ENCODE results near the gene UTY. TPM values are rescaled to one million over a fixed set of nuclear protein-coding genes. Genes with fewer than 3 reads are reported as not detected.

The UTY gene
- total and polyA plus RNA-seq, 2 of the 8 experiments (the other 6 are each of a cell fraction or from before 2014, with no cell fraction given) = 7.2 to 20.4 TPM

- H2AK5ac ChIP-seq (ENCODE audit: low read depth, low read length) = no peak overlapping the region
- no peak overlapping the region for H3K4me2 ChIP-seq (ENCODE audit: insufficient read depth in 1 of 2, low read depth in 2 of 2, low read length in 2 of 2)
- no peak overlapping the region for H3K14ac ChIP-seq (ENCODE audit: insufficient read length)
- DNase-seq (ENCODE audit: low read depth in 1 of 2, low spot score in 2 of 2) = no peak
- no peak overlapping the region for H3K27ac ChIP-seq (ENCODE audit: low read depth, low read length)
- H2BK120ac ChIP-seq (replicated peaks; ENCODE audit: low read depth, low read length) = no peak overlapping the region
- H3K56ac ChIP-seq (replicated peaks; ENCODE audit: insufficient read length, low read depth, low read length) = no peak overlapping the region
- no peak overlapping the region for H4K91ac ChIP-seq (replicated peaks; ENCODE audit: insufficient read length, low read length)
- no peaks in the 10 kb centered on the region; a peak in 1 of 8 replicates for H3K36me3 ChIP-seq (ENCODE audit: control insufficient read depth in 2 of 4, insufficient read depth in 4 of 4, low read length in 3 of 4)
- H3K9ac ChIP-seq (replicated peaks in 1 of 4; ENCODE audit: extremely low read depth in 1 of 4, low read depth in 3 of 4, low read length in 3 of 4) = no peak overlapping the region
- H3K4ac ChIP-seq (replicated peaks; ENCODE audit: insufficient read length, low read depth, low read length) = no peak overlapping the region
- ChIA-PET CTCF (ENCODE audit: partially characterized antibody) (no interaction called here), POLR2A (ENCODE audit: partially characterized antibody) (no interaction called here)
- no peak overlapping the region for H2BK15ac ChIP-seq (ENCODE audit: low read length)
- H3K79me2 ChIP-seq (ENCODE audit: control insufficient read depth in 1 of 2, insufficient read depth in 2 of 2, low read length in 2 of 2) = no peaks in the 10 kb centered on the region
- no peak for TF ChIP-seq RXRA (IDR thresholded peaks at IDR 0.05; ENCODE audit: insufficient read depth, low read depth, low read length)
- no peak for TF ChIP-seq EZH2 (IDR thresholded peaks at IDR 0.05; ENCODE audit: low read depth, low read length, severe bottlenecking)
- TF ChIP-seq ASH2L (IDR thresholded peaks at IDR 0.05; ENCODE audit: low read length) = no peak
- no peak for TF ChIP-seq EGR1 (IDR thresholded peaks at IDR 0.05; ENCODE audit: borderline replicate concordance, low read depth, low read length)
- no peak for TF ChIP-seq JUN (IDR thresholded peaks at IDR 0.05; ENCODE audit: low read depth, low read length)
- no peak for TF ChIP-seq GABPA (IDR thresholded peaks at IDR 0.05; ENCODE audit: borderline replicate concordance, insufficient read depth, low read length)
- TF ChIP-seq MAFK (IDR thresholded peaks at IDR 0.05; ENCODE audit: low read depth, low read length) = no peak
- TF ChIP-seq KDM4A (IDR thresholded peaks at IDR 0.05; ENCODE audit: low read depth, low read length, severe bottlenecking) = no peak
- no peak for TF ChIP-seq NRF1 (IDR thresholded peaks at IDR 0.05; ENCODE audit: low read depth, low read length)
- TF ChIP-seq SAP30 (IDR thresholded peaks at IDR 0.05; ENCODE audit: insufficient read depth, insufficient replicate concordance, low read length) = no peak
- no peak for TF ChIP-seq SIRT6 (IDR thresholded peaks at IDR 0.05; ENCODE audit: low read length)
- TF ChIP-seq CHD1 (IDR thresholded peaks at IDR 0.05; ENCODE audit: low read depth, low read length) = no peak
- H3K4me3 ChIP-seq (ENCODE audit: extremely low read depth in 1 of 4, insufficient read depth in 2 of 4, low read depth in 3 of 4, low read length in 4 of 4) = no peak overlapping the region
- H2BK5ac ChIP-seq (ENCODE audit: low read depth, low read length) = no peak overlapping the region
- H4K8ac ChIP-seq (ENCODE audit: extremely low read depth, insufficient read depth, low read length) = no peak overlapping the region
- no peaks in the 10 kb centered on the region for H3K9me3 ChIP-seq (ENCODE audit: insufficient read depth in 2 of 2, low read depth in 1 of 2, low read length in 1 of 2)
- H2BK20ac ChIP-seq (ENCODE audit: low read length) = no peak overlapping the region
- H3K4me1 ChIP-seq (replicated peaks in 1 of 4; ENCODE audit: control insufficient read depth in 3 of 4, insufficient read depth in 4 of 4, low read length in 3 of 4) = no peaks in the 10 kb centered on the region
- H3K18ac ChIP-seq (ENCODE audit: extremely low read depth, low read length) = no peak overlapping the region
- no peak overlapping the region for H3K23ac ChIP-seq (ENCODE audit: insufficient read length)
- H3K79me1 ChIP-seq (ENCODE audit: low read depth, low read length) = no peaks in the 10 kb centered on the region
- H2AFZ ChIP-seq (ENCODE audit: low read length) = no peak overlapping the region
- no peak overlapping the region for H4K5ac ChIP-seq (ENCODE audit: insufficient read length, low read depth, low read length)
- H3K23me2 ChIP-seq (ENCODE audit: low read depth, low read length) = no peaks in the 10 kb centered on the region
- H4K20me1 ChIP-seq (replicated peaks in 1 of 2; ENCODE audit: control insufficient read depth in 1 of 2, insufficient read depth in 2 of 2, low read length in 2 of 2) = no peaks in the 10 kb centered on the region
- no peak overlapping the region for H2BK12ac ChIP-seq (ENCODE audit: low read depth, low read length)
- no peak for FAIRE-seq
- no peaks in the 10 kb centered on the region for H3K27me3 ChIP-seq (replicated peaks in 1 of 4; ENCODE audit: control insufficient read depth in 3 of 4, extremely low read depth in 1 of 4, insufficient read depth in 3 of 4, low read length in 3 of 4)
These were observed 109.6 kb downstream of the UTY start for GRCh38 chrY:13370245-13370644.

Measured in H1 (cell line).